Loucy (cell line): ENCODE measurements around the gene NFATC3.

Experiments used
- H2AFZ ChIP-seq: fragments of 200-600 bp; sonication (generic); 2 replicates; pipeline ENCODE4 v1.6.0; 2016; ENCODE audit warnings: antibody characterized with exemption, mild to moderate bottlenecking, low read length, moderate library complexity
- H3F3A ChIP-seq: fragments of 200-600 bp; 2 replicates; pipeline ENCODE4 v1.6.0; 2016; ENCODE audit warnings: antibody characterized with exemption, low read depth, mild to moderate bottlenecking
- H3K27me3 ChIP-seq: fragments of 200-600 bp; sonication (generic); 2 replicates; pipeline ENCODE4 v1.6.1; 2014; ENCODE audit warnings: low read length, mild to moderate bottlenecking; ENCODE audit not compliant: insufficient read depth, poor library complexity, severe bottlenecking
- H3K36me3 ChIP-seq: fragments of 200-600 bp; sonication (generic); 2 replicates; pipeline ENCODE4 v1.6.1; 2016; ENCODE audit warnings: low read length; ENCODE audit not compliant: insufficient read depth
- H3K4me1 ChIP-seq: fragments of 200-600 bp; sonication (generic); 2 replicates; pipeline ENCODE4 v1.5.1; 2014; ENCODE audit warnings: low read length, mild to moderate bottlenecking; ENCODE audit not compliant: insufficient read depth, poor library complexity, severe bottlenecking
- H3K4me2 ChIP-seq: fragments of 200-600 bp; sonication (generic); 2 replicates; pipeline ENCODE4 v1.6.0; 2014; ENCODE audit warnings: antibody characterized with exemption, low read length, low read depth, mild to moderate bottlenecking; ENCODE audit not compliant: poor library complexity, severe bottlenecking
- H3K4me3 ChIP-seq: fragments of 200-600 bp; sonication (generic); 2 replicates; pipeline ENCODE4 v1.5.1; 2014; ENCODE audit warnings: low read length, mild to moderate bottlenecking, mixed read lengths; ENCODE audit not compliant: poor library complexity, severe bottlenecking
- H3K79me2 ChIP-seq: fragments of 200-600 bp; sonication (generic); 2 replicates; pipeline ENCODE4 v1.6.1; 2014; ENCODE audit warnings: low read length; ENCODE audit not compliant: insufficient read depth
- H3K9ac ChIP-seq: fragments of 200-600 bp; sonication (generic); 2 replicates; pipeline ENCODE4 v1.6.0; 2014; ENCODE audit warnings: mild to moderate bottlenecking, low read depth, low read length, moderate library complexity; ENCODE audit not compliant: poor library complexity, severe bottlenecking
- H3K9me2 ChIP-seq: fragments of 200-600 bp; sonication (generic); replicated peaks from 2 replicates; pipeline ENCODE4 v1.6.1; 2016; ENCODE audit warnings: low read depth, low read length, mixed read lengths
- H3K9me3 ChIP-seq: fragments of 200-600 bp; sonication (generic); 2 replicates; pipeline ENCODE4 v1.6.1; 2014; ENCODE audit warnings: mild to moderate bottlenecking, antibody characterized with exemption, low read length, low read depth; ENCODE audit not compliant: insufficient read depth
- H4K20me1 ChIP-seq: fragments of 200-600 bp; sonication (generic); 2 replicates; pipeline ENCODE4 v1.6.0; 2014; ENCODE audit warnings: antibody characterized with exemption, low read length, mild to moderate bottlenecking; ENCODE audit not compliant: insufficient read depth, poor library complexity, severe bottlenecking
- EZH2phosphoT487 ChIP-seq: fragments of 200-600 bp; IDR thresholded peaks from 2 replicates; pipeline ENCODE4 v1.6.1; 2018; ENCODE audit warnings: antibody characterized with exemption, mild to moderate bottlenecking, moderate library complexity, borderline replicate concordance
- TF ChIP-seq, protein P1 (sequence below): fragments of 200-600 bp; sonication (generic); conservative IDR thresholded peaks from 2 replicates; pipeline ENCODE4 v1.5.1; 2014; ENCODE audit warnings: mild to moderate bottlenecking, antibody characterized with exemption, low read length

Gene NFATC3

DNA sequence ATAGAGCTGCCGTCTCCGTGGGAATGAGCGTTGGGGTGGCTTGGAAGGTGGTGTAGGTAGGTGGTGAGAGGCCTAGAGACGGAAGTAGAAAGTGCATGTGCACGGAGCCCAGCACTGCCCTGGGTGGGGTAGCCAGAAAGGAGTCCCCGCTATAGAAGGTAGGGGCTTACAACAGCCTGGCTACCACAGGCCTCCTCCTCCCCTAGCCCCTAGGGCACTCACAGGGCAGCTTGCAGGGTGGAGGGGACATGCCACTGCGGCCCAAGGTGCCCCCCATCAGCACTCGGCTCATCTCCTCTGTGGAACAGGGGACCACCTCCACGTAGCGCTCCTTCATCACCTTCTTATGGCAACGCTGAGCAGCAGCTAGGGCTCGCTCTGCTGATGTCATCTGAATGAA is 145.8 kb downstream of the NFATC3 start:
- H3F3A ChIP-seq, result no peaks in the 10 kb centered on the region
- H3K9me2 ChIP-seq, result no peaks in the 10 kb centered on the region
- TF ChIP-seq EZH2phosphoT487, result no peak
- TF ChIP-seq, protein P1, sequence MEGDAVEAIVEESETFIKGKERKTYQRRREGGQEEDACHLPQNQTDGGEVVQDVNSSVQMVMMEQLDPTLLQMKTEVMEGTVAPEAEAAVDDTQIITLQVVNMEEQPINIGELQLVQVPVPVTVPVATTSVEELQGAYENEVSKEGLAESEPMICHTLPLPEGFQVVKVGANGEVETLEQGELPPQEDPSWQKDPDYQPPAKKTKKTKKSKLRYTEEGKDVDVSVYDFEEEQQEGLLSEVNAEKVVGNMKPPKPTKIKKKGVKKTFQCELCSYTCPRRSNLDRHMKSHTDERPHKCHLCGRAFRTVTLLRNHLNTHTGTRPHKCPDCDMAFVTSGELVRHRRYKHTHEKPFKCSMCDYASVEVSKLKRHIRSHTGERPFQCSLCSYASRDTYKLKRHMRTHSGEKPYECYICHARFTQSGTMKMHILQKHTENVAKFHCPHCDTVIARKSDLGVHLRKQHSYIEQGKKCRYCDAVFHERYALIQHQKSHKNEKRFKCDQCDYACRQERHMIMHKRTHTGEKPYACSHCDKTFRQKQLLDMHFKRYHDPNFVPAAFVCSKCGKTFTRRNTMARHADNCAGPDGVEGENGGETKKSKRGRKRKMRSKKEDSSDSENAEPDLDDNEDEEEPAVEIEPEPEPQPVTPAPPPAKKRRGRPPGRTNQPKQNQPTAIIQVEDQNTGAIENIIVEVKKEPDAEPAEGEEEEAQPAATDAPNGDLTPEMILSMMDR, result no peak
- H3K4me3 ChIP-seq, result no peak overlapping the region
- 0 out of 2 replicates have a peak, but pooled peaks cover 2% of the 10 kb centered on the region for H3K79me2 ChIP-seq
- peaks cover 60% of the 10 kb centered on the region; the same call in 1 of the 2 replicates for H3K36me3 ChIP-seq
- no peak overlapping the region for H2AFZ ChIP-seq
- peaks cover 22% of the 10 kb centered on the region for H4K20me1 ChIP-seq
- H3K4me1 ChIP-seq, result peaks cover 5% of the 10 kb centered on the region
- no peak overlapping the region for H3K9ac ChIP-seq
- H3K27me3 ChIP-seq, result no peaks in the 10 kb centered on the region
- no peaks in the 10 kb centered on the region for H3K9me3 ChIP-seq
- H3K4me2 ChIP-seq, result no peak overlapping the region

DNA sequence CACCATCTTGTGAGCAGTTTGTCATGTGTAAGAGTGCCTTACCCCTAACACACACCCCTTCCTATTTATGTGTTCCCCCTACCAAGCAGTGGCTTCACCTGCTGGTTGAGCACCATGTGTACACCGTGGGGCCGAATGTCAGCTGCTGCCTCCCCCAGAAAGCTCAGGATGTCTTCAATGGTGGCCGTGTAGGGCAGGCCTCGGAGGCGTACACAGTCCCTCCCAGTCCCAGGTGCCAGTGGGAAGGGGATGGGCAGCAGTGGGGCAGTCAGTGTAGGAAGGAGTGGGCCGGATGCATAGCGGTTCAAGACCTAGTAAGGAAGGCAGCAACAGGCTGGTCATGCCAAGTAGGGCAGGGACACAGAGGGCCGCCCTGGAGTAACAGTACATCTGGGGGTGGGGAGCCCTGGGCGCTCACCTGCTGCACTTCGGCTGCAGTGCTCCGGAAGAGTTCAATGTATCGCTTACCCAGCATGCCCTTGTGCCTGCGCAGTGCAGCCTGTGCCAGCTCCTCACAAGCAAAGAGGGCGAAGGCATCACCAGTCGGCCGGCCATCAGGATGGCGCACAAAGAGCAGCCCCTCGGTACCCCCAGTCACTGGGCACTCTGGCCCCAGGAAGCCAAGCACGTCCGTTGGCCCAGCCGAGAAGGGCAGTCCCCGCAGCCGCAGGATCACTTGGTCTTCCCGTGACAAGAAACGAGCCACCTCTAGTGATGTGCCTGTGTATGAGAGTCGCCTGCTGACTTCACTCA is 146.4 kb downstream of the NFATC3 start:
- H3K4me3 ChIP-seq, result no peak overlapping the region
- no peak overlapping the region for H3K9ac ChIP-seq
- no peaks in the 10 kb centered on the region for H3K9me3 ChIP-seq
- no peak overlapping the region for H2AFZ ChIP-seq
- no peaks in the 10 kb centered on the region for H3K79me2 ChIP-seq
- H4K20me1 ChIP-seq, result peaks cover 19% of the 10 kb centered on the region
- TF ChIP-seq EZH2phosphoT487, result no peak
- TF ChIP-seq, protein P1, result no peak
- no peaks in the 10 kb centered on the region for H3K9me2 ChIP-seq
- peaks cover 5% of the 10 kb centered on the region for H3K4me1 ChIP-seq
- no peaks in the 10 kb centered on the region for H3F3A ChIP-seq
- H3K36me3 ChIP-seq, result peaks cover 54% of the 10 kb centered on the region; the same call in 1 of the 2 replicates
- no peaks in the 10 kb centered on the region for H3K27me3 ChIP-seq
- H3K4me2 ChIP-seq, result no peak overlapping the region

GRCh38 chr16:68232335-68232734 is 147.2 kb downstream of the NFATC3 start:
- no peaks in the 10 kb centered on the region for H3K9me3 ChIP-seq
- no peak overlapping the region for H3K4me3 ChIP-seq
- no peaks in the 10 kb centered on the region for H3K27me3 ChIP-seq
- H3K79me2 ChIP-seq, result no peaks in the 10 kb centered on the region
- no peak overlapping the region for H2AFZ ChIP-seq
- no peaks in the 10 kb centered on the region for H3K9me2 ChIP-seq
- H4K20me1 ChIP-seq, result peaks cover 17% of the 10 kb centered on the region
- H3K36me3 ChIP-seq, result peaks cover 47% of the 10 kb centered on the region; the same call in 1 of the 2 replicates
- no peaks in the 10 kb centered on the region for H3F3A ChIP-seq
- H3K4me2 ChIP-seq, result no peak overlapping the region
- no peak for TF ChIP-seq EZH2phosphoT487
- TF ChIP-seq, protein P1, result no peak
- H3K9ac ChIP-seq, result no peak overlapping the region
- peaks cover under 1% of the 10 kb centered on the region for H3K4me1 ChIP-seq
